Suppressor macrophage (primary cell): ENCODE data around the gene GPRC5C.
A peak's percentile ranks its signal among the peaks of the same experiment; 100 is the strongest.
"Not testable (repeated sequence)": the region's sequence is repeated elsewhere in the genome, so short reads cannot be mapped to it uniquely, and the experiment has no call there.

Experiments
- DNase-seq, 4 experiments: peaks; one replicate each; pipeline ENCODE4 v3.0.0-alpha.2; 2020 to 2022
- total RNA-seq, 17 experiments: gene quantifications; one replicate each; lab custom pipeline; 2026; ENCODE audit warnings: mixed read lengths in 6 of 17, inconsistent platforms in 3 of 17; lab: John Stamatoyannopoulos, UW

The GPRC5C gene, protein sequence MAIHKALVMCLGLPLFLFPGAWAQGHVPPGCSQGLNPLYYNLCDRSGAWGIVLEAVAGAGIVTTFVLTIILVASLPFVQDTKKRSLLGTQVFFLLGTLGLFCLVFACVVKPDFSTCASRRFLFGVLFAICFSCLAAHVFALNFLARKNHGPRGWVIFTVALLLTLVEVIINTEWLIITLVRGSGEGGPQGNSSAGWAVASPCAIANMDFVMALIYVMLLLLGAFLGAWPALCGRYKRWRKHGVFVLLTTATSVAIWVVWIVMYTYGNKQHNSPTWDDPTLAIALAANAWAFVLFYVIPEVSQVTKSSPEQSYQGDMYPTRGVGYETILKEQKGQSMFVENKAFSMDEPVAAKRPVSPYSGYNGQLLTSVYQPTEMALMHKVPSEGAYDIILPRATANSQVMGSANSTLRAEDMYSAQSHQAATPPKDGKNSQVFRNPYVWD
- total RNA-seq, result 0 to 2.9 (median 0.08) reads per million in 17 experiments

DNA sequence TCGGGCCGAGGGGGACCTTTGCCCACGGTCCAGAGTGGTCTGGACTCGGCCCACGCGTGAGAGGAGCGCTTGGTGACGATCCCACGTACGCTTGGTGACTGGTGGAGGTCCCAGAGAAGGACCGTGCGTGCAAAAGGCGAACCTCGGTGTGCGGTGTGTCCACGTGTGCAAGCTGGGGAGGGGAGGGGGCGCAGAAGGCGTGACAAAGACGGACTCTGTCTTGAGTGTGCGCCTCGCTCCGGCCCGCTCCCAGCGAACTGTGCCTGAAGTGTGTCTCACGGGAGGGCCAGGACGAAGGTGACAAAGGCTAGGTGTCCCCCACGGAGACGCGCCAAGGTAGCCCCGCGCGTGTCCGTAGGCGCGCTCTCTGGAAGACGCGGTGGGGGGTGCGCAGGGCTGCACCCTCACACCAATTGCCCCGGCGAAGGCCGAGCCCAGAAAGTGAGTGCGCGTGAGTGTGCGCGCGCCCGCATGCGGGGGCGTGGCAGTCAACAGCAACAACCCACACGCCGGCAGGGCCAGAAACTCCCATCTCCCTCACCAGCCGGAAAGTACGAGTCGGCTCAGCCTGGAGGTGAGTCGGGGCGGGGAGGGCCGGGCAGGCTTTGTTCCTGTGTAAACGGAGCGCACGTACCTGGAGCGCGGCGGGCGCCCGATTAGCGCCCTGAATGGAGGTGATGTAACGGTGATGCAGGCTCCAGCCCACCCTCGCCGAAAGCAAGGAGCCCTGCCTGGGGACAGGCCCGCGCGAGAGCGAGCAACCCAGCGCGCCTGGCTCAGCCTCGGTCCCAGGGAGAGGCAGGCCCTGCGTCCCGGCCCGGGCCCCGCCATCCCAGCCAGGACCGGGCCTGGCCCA lies at the start of gene GPRC5C:
Gene GPRC5C (plus strand): TSS at position 521 of the 856 bp plus-strand sequence. CDS start 7,689 bp downstream, outside the sequence.
- peak in 2 of 4 experiments; percentile 46 to 60 for DNase-seq

DNA sequence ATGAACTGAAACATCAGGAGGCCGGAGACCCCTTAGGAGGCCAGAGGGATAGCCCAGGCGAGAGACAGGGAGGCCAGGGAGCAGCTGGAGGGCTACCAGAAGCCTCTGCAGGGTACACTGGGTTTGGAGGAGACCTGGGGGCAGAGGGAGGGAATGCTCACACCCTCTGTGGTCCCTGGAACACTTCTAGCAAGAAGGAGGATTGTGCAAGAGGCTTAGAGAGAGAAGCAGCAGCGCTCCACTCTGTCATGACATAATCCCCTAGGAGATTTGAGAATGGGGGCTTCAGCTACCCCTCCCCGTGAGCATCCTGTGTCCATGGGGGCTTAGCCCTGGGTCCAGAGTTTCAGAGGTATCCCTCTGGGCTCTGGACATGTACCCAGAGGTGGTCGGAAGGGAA lies 48.7 kb upstream of the GPRC5C start:
- no peak for DNase-seq

DNA sequence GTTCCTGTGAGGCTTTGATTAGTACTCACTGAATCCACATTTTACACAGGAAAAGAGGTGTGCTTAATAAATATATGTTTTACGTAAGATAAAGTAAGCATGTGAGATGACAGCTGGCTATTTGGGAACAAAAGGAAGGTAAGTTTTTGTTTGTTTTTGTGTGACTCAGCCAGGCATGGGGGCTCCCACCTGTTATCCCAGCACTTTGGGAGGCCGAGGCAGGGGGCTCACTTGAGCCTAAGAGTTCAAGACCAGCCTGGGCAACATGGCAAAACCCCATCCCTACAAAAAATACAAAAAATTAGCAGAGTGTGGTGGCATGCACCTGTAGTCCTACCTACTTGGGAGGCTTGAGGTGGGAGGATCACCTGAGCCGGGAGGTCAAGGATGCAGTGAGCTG lies 46.7 kb upstream of the GPRC5C start:
- DNase-seq, result no peak

DNA sequence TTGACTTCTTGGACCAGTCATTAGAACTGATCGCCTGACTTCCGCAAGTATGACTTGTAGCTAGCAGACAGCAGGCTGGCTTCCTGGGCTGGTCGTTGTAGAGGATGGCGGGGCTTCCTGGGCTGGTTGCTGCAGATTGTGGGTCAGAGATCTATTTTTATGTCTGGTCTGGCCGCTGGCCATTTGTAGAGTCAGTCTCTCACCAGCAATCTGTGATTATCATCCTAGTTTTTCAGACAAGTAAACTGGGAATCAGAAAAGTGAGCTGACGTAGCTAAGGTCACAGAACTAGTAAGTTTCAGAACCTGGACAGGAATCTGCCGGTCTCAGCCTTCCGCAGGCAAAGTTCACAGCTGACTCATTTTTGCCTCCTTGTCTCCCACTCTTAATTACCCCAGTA lies 45.5 kb upstream of the GPRC5C start:
- peak; percentile 18 to 58 (median 48) for DNase-seq

DNA sequence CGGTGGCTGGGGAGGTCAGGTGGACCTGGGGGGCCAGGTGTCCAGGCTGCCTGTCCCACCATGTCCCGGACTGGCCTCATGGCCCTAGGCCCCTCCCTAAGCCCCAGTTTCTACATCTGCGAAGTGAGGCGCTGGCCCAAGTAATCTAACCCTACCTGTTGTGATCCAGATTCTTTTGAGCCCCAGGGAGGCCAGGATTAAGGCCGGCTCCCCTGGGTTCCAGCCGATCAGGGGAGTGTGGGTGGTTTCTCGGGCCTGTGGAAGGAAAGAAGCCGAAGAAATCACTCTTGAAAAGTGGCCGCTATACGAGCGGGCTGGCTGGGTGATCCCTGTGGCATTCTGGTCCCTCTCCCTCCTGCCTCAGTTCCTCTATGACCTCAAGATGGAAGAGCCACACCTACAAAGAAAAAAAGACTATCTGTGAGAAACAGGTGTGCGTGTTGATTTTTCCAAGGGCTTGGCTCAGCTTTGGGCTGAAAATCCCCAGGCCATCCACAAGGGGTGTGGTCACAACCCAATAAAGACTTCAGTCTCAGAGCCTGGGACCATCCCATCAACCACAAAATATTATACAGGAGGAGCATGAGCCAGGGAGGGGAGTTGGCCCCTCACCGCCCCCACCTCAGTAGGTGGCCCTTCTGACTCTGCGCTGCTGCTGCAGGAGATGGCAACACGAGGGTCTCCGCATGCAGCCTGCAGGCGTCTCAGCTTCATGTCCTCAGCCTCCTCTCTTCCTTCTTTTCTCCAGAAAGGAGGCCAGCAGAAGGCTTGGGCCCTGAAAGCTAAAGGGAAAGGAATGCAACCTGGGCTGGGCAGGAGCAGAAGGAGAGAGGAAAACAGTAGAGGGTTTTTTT lies 44.3 kb upstream of the GPRC5C start:
- DNase-seq, result no peak

DNA sequence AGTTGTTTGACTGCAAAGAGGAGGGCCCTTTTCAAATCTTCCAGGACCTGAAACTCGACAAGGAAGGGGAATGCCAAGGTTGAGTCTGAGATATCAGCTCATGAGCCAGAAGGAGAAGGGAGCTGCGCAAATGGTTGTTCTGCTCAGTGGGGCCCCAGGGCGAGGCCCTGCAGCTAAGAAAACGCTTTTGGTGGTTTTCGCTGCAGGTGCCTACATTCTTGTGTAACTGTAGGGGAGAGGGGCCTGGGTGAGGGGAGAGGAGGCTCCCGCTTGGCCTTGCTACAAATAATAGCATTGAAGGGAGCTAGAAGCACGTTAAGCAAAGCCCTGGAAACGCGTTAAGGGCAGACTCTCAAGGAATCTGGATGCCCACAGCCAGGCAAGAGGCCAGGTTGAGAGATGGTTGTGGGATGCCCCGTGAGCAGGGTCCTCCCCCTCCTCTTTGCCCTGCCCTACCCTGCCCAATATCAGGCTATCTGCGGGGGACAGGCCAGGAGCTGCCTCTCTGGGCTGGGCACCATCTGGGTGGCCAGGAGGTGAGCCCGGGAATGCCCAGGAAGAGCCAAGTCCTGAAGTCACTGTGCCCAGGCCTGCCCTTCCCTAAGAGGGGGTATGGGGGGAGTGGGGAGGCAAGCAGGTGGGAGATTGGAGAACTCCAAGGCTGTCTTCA lies 42.7 kb upstream of the GPRC5C start:
- DNase-seq, result no peak

DNA sequence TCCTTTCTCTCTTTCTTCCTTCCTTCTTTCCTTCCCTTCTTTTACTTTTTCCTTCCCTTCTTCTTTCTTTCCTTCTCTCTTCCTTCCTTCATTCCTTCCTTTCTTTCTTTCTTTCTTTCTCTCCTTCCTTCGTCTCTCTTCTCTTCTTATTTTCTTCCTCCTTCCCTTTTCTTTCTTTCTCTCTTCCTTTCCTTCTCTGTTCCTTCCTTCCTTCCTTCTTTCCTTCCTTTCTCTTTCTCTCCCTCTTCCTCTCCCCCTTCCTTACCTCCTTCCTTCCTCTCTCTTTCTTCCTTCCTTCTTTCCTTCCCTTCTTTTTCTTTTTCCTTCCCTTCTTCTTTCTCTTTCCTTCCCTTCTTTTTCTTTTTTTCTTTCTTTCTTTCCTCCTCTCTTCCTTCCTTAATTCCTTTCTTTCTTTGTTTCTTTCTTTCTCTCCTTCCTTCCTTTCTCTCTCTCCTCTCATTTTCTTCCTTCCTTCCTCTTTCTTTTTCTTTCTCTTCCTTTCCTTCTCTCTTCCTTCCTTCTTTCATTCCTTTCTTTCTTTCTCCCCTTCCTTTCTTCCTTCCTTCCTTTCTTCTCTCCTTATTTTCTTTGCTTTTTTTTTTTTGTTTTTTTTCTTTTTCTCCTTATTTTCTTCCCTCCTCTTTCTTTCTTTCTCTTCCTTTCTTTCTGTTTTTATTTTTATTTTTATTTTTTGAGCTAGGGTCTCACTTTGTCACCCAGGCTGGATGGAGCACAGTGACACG lies 41.8 kb upstream of the GPRC5C start:
- DNase-seq, result no peak

DNA sequence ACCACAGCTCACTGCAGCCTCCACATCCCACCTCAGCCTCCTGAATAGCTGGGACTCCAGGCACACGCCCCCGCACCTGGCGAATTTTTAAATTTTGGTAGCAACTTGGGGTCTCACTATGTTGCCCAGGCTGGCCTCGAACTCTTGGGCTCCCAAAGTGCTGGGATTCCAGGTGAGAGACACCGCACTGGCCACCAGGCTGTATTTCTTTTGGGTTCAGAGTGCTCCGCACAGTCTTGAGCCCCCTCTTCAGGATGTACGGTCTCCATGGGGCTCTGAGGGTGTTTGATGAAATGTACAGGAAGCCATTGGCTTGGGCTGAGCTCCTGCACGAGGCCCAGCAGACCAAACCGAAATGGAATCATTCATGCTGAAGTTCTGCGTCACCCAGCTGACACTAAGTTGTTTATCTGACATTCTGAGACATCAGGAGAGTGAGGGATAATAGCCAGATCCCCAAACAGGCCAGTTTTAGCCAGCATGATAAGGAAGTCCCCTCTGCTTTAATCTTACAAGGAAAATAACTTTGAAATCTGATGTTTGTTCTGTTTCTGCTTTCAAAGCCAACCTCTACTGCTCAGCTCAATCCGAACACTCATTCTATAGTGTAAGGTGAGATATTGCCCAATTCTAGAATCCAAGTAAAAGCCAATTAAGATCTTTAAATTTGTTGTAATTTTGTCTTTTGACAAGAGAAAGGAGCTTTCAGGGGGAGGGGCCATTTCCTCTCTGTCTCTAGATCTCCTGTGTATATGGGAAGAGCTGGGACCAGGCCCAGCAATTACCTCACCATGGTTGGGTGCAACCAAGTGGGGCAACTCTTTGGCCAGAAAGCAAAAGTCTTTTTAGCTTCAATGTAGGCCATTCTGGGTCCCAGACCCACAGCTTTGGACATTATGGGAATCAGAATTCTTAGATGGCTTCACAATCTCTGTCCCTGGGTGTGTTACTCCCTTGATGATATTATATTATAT lies 40.9 kb upstream of the GPRC5C start:
- no peak for DNase-seq

DNA sequence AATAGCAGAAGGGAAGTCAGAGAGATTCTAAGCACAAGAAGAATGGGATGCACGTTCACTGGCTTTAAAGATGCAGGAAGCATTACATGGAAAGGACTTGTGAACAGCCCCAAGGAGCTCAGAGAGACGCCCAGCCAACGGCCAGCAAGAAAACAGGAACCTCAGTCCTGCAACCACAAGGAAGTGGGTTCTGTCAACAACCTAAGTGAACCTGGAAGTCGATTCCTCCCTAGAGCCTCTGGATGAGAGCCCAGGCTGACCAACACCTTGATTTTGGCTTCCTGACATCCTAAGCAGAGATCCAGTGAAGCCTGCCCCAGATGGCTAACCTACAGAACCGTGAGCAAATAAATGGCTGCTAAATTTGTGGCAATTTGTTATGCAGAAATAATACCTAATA lies 40.1 kb upstream of the GPRC5C start:
- peak; percentile 13 to 56 (median 48) for DNase-seq

DNA sequence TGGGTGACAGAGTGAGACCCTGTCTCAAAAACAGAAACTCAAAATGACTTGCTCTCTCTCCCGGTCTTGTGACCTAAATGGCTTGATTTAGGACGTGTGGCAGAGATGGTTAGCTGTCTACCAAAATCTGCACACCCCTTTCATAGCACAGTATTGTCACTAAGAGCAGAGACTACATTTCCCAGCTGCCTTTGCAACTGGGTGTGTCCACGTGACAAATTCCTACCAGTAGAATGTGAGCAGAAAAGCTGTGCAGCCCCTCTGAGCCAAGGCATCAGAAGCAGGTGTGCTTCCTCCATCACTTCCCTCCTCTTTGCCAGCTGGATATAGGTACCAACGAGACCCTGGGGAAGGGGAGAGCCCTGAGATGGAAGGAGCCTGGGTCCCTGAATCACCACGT lies 39.0 kb upstream of the GPRC5C start:
- no peak for DNase-seq

DNA sequence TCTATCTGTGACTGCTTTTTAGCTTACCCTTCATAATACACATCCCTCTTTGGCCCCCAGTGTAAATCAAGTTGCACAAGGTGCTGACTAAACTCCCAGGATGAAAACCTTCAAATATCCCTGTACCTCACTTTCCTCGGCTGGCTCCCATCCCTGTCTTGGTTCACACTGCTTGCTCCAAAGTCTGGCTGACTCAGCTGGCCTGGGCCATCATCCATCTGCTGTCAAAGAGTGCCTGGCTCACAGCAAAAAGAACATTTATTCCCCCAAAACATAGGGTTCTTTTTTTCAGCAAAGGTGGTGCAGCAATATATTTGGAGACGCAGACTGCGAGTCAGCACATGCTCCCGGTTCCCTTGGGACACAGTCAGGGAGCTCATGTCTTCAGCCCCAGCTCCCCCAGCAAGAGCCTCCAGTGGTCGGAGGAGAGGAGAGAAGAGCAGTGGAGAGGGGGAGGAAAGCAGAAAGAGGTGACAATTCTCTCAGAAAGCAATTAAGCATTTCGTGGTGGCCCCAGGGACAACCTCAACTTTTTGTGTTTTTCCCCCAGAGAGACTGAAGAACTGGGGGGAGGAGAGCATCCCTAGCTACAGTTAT lies 38.4 kb upstream of the GPRC5C start:
- no peak for DNase-seq

DNA sequence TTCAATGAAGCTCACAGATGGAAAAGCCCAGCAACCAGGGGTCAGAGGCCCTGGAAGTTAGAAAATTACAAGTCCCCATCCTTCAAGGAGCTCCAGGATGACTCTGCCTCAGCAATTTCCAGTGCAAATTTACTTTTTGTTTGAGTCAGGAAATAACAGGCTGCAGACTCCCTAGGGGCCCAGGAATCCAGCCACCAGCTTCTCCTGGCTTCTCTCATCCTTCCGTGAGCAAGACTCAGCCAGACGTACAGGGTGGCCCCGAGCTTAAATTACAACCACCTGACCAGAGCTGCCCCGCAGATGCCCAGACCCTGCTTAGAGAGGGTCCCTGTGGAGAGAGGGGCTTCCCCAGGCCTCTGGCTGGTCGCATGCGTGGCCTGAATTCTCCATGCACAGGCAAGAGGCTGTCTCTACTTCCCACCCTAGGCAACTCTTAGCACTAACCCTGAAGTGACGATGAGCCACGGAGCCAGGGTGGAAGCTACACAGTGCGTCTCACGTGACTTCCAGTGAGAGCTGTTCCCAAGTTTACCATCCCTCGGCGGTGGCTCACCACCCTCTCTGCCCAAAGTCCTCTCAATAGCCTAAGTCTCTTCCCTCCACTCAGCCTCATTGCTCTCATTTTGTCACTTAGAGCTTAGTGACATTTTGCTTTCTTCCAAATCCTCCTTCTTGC lies 37.5 kb upstream of the GPRC5C start:
- DNase-seq, result no peak

DNA sequence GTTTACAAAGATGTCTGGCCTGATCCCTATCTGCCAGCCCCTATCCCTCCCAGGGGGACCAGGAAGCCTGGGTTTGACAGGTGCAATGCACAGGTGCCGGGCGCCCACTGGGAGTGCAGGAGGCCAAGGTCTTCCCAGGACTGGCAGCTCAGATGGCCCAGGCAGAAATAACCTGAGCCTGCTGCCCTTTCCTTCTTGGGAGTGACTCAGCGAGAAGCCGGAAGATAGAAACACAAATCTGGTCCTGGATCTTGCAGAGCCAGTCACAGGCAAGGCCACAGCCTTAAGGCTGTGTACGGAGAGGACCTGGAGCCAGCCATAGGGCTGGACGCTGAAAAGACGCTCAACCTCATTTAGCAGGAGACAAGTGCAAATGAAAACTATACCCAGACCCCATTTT lies 36.9 kb upstream of the GPRC5C start:
- no peak for DNase-seq

DNA sequence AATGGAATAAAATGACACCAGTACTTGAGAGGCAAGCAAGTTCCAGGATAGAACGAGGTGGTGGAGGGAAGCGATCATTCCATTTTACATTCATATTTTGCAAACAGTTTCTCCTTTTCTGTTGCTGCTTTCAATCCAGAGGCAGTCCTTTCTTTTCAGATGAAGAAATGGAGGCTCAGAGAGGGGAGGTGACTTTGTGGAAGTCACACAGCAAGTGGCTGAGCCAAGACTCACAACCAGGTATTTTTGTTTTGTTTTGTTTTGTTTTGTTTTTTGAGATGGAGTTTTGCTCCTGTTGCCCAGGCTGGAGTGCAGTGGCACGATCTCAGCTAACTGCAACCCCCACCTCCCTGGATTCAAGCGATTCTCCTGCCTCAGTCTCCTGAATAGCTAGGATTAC lies 35.3 kb upstream of the GPRC5C start:
- no peak for DNase-seq

DNA sequence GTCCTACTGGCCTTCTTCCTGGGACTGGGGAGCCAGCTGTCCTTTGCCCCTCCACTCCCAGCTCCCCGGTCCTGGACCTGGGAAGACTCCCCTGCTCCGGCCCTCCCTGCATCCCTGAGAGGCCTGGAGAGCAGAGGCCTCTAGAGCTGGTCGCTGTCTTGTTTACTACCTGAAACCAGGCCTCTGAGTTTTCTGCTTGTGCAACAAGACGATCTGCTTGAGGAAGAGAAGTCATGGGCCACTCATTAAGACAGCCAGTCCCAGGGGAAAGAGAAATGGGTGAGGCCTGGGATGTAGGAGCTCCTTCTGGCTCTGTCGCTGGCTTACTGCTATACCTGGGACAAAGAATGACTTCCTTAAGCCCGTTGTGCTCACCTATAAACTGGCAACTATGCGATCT lies 29.8 kb upstream of the GPRC5C start:
- DNase-seq, result no peak

DNA sequence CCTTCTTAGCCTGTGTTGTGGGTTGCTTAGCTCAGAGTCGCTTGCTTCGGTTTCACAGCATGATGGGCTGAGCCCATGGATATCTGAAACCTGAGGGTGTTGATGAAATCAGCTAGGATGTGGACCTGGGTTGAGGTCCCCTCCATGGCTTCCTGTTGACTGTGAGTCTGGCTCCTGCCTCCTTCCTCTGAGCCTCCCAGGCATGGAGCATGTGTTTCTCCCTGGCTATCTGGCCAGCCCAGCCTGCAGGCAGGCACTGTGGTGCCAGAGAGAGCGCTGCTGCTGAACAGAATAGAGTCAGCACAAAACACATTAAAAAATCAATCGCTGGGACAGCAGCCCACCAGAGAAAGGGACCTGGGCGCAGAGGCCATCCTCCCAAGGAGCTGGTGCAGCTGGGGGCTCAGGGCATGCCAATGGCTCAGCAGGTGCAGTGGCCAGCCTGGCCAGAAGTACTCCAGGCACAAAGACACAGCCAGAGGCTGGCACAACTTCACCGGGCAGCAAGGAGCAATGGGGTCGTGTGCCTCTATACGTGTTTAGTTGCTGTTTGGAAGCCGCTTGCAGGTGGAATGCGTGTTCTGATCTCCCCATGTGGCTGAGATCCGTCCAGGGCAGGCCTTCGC lies 28.3 kb upstream of the GPRC5C start:
- DNase-seq, result no peak

DNA sequence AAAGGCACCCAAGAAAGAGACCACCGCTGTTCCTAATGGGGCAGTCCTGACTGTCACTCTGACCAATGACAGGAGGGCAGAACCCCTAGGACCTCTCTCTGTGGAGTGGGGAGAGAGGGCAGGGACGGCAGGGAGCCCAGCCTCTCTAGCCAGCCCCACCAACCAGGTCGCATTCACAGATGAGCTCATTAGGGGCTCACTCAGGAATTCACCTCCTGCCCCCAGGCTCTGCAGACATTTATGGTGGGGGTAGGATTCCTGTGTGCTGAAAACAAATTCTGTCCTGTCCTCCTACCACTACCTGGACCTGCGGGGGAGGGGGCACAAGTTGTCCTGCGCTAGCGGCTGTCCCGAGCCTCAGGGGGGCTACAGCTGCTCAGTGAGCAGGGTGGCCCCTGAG lies 27.7 kb upstream of the GPRC5C start:
- DNase-seq, result no peak

DNA sequence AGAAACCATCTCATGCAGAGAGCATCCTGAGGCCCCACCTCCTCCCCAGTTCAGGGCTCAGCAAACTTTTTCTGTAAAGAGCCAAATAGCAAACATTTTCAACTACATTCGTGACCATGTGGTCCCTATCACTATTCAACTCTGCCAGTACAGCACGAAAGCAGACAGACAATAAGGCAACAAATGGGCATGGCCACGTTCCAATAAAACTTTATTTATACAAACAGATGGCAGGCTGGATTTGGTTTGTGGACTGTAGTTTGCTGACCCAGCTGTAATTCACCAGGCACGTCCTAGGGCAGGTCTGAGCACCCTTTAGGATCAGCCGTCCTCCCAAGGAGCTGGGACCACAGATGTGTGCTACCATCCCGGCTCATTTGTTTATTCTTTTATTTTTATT lies 27.1 kb upstream of the GPRC5C start:
- DNase-seq, result no peak

DNA sequence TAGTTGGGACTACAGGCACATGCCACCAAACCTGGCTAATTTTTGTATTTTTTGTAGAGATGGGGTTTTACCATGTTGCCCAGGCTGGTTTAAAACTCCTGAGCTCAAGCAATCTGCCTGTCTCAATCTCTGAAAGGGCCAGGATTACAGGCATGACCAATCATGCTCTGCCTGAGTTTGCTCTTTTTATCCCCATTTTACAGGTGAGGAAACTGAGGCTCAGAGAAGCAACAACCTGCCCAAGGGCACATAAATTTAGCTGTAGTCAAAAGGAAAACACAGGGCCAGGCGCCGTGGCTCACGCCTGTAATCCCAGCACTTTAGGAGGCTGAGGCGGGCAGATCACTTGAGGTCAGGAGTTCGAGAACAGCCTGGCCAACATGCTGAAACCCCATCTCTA lies 26.6 kb upstream of the GPRC5C start:
- not testable (repeated sequence) for DNase-seq
